Activated CD4-positive, alpha-beta T cell treated with anti-CD3 and anti-CD28 coated beads for 4 hours (primary cell): ENCODE measurements around the gene ARFGAP1.

Experiments
- DNase-seq, 2 donors: peaks; one replicate each; pipeline ENCODE4 v3.0.0-alpha.2; 2020

The ARFGAP1 gene

GRCh38 chr20:63261060-63261794 lies 11.4 kb upstream of the ARFGAP1 start:
- DNase-seq = no peak

- DNase-seq = no peak
These were observed 10.7 kb upstream of the ARFGAP1 start for GRCh38 chr20:63261795-63262528.

GRCh38 chr20:63262836-63263235 lies 9.8 kb upstream of the ARFGAP1 start:
- no peak for DNase-seq

- DNase-seq = no peak
These were observed 8.6 kb upstream of the ARFGAP1 start for GRCh38 chr20:63264000-63264399.

GRCh38 chr20:63264519-63264918 lies 8.1 kb upstream of the ARFGAP1 start:
- no peak for DNase-seq

- no peak for DNase-seq
These were observed 6.6 kb upstream of the ARFGAP1 start for GRCh38 chr20:63265891-63266515.

- DNase-seq = no peak
These were observed 4.9 kb upstream of the ARFGAP1 start for GRCh38 chr20:63267691-63268090.

GRCh38 chr20:63268256-63268655 lies 4.4 kb upstream of the ARFGAP1 start:
- DNase-seq = no peak

GRCh38 chr20:63268671-63269439 lies 3.8 kb upstream of the ARFGAP1 start:
- no peak for DNase-seq

- DNase-seq = no peak
These were observed 2.9 kb upstream of the ARFGAP1 start for GRCh38 chr20:63269724-63270123.

- no peak for DNase-seq
These were observed 1.8 kb upstream of the ARFGAP1 start for GRCh38 chr20:63270606-63271325.

- no peak for DNase-seq
These were observed 506 bp downstream of the ARFGAP1 start for GRCh38 chr20:63273059-63273579.

GRCh38 chr20:63273635-63274380 lies 1.2 kb downstream of the ARFGAP1 start:
- DNase-seq = no peak

GRCh38 chr20:63274381-63275228 lies 2.0 kb downstream of the ARFGAP1 start:
- DNase-seq = no peak

GRCh38 chr20:63275825-63276224 lies 3.2 kb downstream of the ARFGAP1 start:
- no peak for DNase-seq

GRCh38 chr20:63276956-63277355 lies 4.3 kb downstream of the ARFGAP1 start:
- no peak for DNase-seq

GRCh38 chr20:63277466-63278272 lies 5.1 kb downstream of the ARFGAP1 start:
- no peak for DNase-seq

GRCh38 chr20:63278661-63279060 lies 6.0 kb downstream of the ARFGAP1 start:
- DNase-seq = no peak

- no peak for DNase-seq
These were observed 7.3 kb downstream of the ARFGAP1 start for GRCh38 chr20:63279931-63280330.

GRCh38 chr20:63280371-63280770 lies 7.8 kb downstream of the ARFGAP1 start:
- DNase-seq = no peak
